Keratinocyte (primary cell): ENCODE measurements around the gene RASD2.

Source experiments
- CTCF ChIP-seq, 3 experiments: IDR thresholded peaks in 1 of 3; conservative IDR thresholded peaks in 1 of 3; optimal IDR thresholded peaks in 1 of 3; 2 replicates in 2 of 3; 3 replicates in 1 of 3; pipeline versions ENCODE3 to v1.5.1; 2011; ENCODE audit warnings: low read length in 3 of 3, mild to moderate bottlenecking in 3 of 3, moderate library complexity in 2 of 3, control low read depth in 1 of 3, inconsistent platforms in 1 of 3; ENCODE audit not compliant: insufficient read depth in 2 of 3; ENCODE audit errors: extremely low read depth in 1 of 3
- EZH2 ChIP-seq: IDR thresholded peaks from one replicate; pipeline ENCODE4 v1.6.1; 2012; ENCODE audit warnings: inconsistent platforms, mild to moderate bottlenecking, low read length, moderate library complexity

- TF ChIP-seq CTCF (optimal IDR thresholded peaks at IDR 0.05 in 1 of 3, IDR thresholded peaks at IDR 0.05 in 1 of 3, conservative IDR thresholded peaks at IDR 0.05 in 1 of 3; ENCODE audit: extremely low read depth in 1 of 3, insufficient read depth in 2 of 3, low read length in 3 of 3), result no peak
- TF ChIP-seq EZH2, result no peak
Measured at GRCh38 chr22:35587896-35588295, 47.3 kb downstream of the RASD2 start.
